ENCODE measurements around the gene RSRC1. TPM values are rescaled to one million over a fixed set of nuclear protein-coding genes. Genes with fewer than 3 reads are reported as not detected.
"Not testable (repeated sequence)": the region's sequence is repeated elsewhere in the genome, so short reads cannot be mapped to it uniquely, and the experiment has no call there.

RSRC1 gene
- total and polyA plus RNA-seq, 4 experiments from 2014 or later: 23.4 to 35.7 (median 33.7) TPM

DNA sequence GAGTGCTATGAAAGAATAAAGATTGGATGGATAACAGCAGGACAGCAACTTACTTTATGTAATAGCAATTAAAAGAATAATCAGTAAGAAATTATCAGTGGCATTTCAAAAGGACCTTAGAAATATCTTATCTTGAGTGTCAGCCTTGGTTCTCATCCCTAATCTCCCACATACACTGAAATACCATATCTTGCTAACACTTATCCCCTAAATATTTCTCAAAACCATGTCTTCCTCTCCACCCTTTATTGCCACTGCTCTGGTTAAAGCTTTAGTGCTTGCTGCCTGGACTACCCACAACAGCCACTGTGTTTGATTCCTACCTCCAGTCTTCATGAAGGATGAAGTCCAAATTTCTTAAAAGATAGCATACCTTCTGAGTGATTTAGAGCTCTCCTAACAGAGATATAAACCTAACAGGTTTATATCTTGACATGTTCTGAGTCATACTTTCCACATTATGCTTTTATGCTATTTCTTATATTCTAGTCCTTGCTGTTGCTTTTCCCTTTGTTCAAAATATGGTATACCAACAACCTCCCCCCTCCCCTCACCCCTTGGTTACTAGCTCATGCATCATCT, 202.8 kb downstream of the RSRC1 start:
- no peak overlapping the region for H3K27ac Mint-ChIP-seq
- POLR2A ChIA-PET (ENCODE audit: partially characterized antibody): no interaction called here
- H3K27me3 ChIP-seq (ENCODE audit: insufficient read depth, low read length): no peaks in the 10 kb centered on the region
- intact Hi-C loops (cut with micrococcal nuclease): loop anchor here (2.0 kb wide), 1 partner anchor 694 kb away; no protein-coding TSS in a partner anchor
- no peaks in the 10 kb centered on the region for H3K36me3 ChIP-seq (ENCODE audit: insufficient read depth, low read length)
- DNase-seq: no peak
- no peak overlapping the region for H3K27ac ChIP-seq (ENCODE audit: low read depth, low read length)
- no peak overlapping the region for H3K4me3 ChIP-seq (ENCODE audit: low read length in 2 of 2)
- CTCF ChIA-PET (ENCODE audit: partially characterized antibody): interaction anchor here (0.6 kb wide), 1 partner anchor 67 kb away, joined by 4 read pairs; no protein-coding TSS in a partner anchor
- no peaks in the 10 kb centered on the region for H3K9me3 Mint-ChIP-seq
- H3K9me3 ChIP-seq (ENCODE audit: control insufficient read depth in 1 of 2, low read length in 2 of 2): no peaks in the 10 kb centered on the region
- no peaks in the 10 kb centered on the region for H3K4me1 Mint-ChIP-seq
- H3K36me3 Mint-ChIP-seq: peaks cover 0 to 4% of the 10 kb centered on the region in 2 donors
- H3K4me3 Mint-ChIP-seq: no peak overlapping the region
- H3K27me3 Mint-ChIP-seq: no peaks in the 10 kb centered on the region
- H3K4me1 ChIP-seq (ENCODE audit: insufficient read depth, low read length): no peaks in the 10 kb centered on the region

DNA sequence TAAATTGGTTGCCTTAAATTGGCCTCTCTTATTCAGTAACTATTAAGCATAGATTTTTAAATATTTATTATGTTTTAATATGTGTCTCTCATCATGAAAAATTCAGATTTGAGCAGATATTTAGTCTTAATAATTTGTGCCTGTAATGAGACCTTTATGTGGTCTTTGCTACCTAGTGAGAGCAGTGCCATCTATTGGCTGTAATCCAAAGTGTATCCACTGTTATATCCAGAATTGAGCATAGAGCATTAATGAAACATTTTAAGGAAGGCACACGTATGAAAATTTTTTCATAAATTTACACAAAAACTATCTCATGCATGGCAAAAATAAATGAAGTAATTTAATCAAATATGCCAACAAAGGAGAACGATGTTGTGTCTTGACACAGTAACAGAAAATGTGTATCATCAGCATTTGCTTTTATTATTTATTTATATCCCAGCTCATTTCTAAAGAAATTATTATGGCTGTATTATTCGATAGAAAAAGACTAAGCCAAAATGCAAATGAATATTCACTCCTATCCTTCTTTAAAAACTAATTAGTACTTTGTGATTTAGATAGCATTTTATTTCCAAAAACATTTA, 203.5 kb downstream of the RSRC1 start:
- POLR2A ChIA-PET (ENCODE audit: partially characterized antibody): no interaction called here
- no peaks in the 10 kb centered on the region for H3K4me1 ChIP-seq (ENCODE audit: insufficient read depth, low read length)
- H3K27me3 ChIP-seq (ENCODE audit: insufficient read depth, low read length): no peaks in the 10 kb centered on the region
- no peak overlapping the region for H3K4me3 ChIP-seq (ENCODE audit: low read length in 2 of 2)
- peak in 1 of 5 donors; percentile 7 for DNase-seq
- no peaks in the 10 kb centered on the region for H3K9me3 ChIP-seq (ENCODE audit: control insufficient read depth in 1 of 2, low read length in 2 of 2)
- no peak overlapping the region for H3K4me3 Mint-ChIP-seq
- no peaks in the 10 kb centered on the region for H3K9me3 Mint-ChIP-seq
- no peaks in the 10 kb centered on the region for H3K4me1 Mint-ChIP-seq
- CTCF ChIA-PET (ENCODE audit: partially characterized antibody): interaction anchor here (0.6 kb wide), 1 partner anchor 66 kb away, joined by 4 read pairs; no protein-coding TSS in a partner anchor
- no peaks in the 10 kb centered on the region for H3K36me3 ChIP-seq (ENCODE audit: insufficient read depth, low read length)
- peaks cover 0 to 8% of the 10 kb centered on the region in 2 donors for H3K36me3 Mint-ChIP-seq
- H3K27ac ChIP-seq (ENCODE audit: low read depth, low read length): no peak overlapping the region
- no peak overlapping the region for H3K27ac Mint-ChIP-seq
- intact Hi-C loops (cut with micrococcal nuclease): loop anchor here (2.0 kb wide), 1 partner anchor 695 kb away; no protein-coding TSS in a partner anchor
- H3K27me3 Mint-ChIP-seq: no peaks in the 10 kb centered on the region

GRCh38 chr3:158314426-158315357, 204.8 kb downstream of the RSRC1 start:
- H3K27me3 Mint-ChIP-seq: no peaks in the 10 kb centered on the region
- DNase-seq: no peak
- no peaks in the 10 kb centered on the region for H3K9me3 Mint-ChIP-seq
- peaks cover 3 to 14% of the 10 kb centered on the region in 2 donors for H3K36me3 Mint-ChIP-seq
- Histone ChIP-seq H3K9me3 (ENCODE audit: control insufficient read depth in 1 of 2, low read length in 2 of 2) (no peaks in the 10 kb centered on the region), H3K36me3 (ENCODE audit: insufficient read depth, low read length) (no peaks in the 10 kb centered on the region), H3K4me1 (ENCODE audit: insufficient read depth, low read length) (no peaks in the 10 kb centered on the region), H3K27ac (ENCODE audit: low read depth, low read length) (no peak overlapping the region), H3K4me3 (ENCODE audit: low read length in 2 of 2) (no peak overlapping the region), H3K27me3 (ENCODE audit: insufficient read depth, low read length) (no peaks in the 10 kb centered on the region)
- POLR2A ChIA-PET (ENCODE audit: partially characterized antibody): no interaction called here
- CTCF ChIA-PET (ENCODE audit: partially characterized antibody): interaction anchor here (1.3 to 1.4 kb wide), 2 partner anchors 48 to 708 kb away, joined by 3 read pairs; no protein-coding TSS in a partner anchor
- H3K27ac Mint-ChIP-seq: no peak overlapping the region
- H3K4me3 Mint-ChIP-seq: no peak overlapping the region
- no peaks in the 10 kb centered on the region for H3K4me1 Mint-ChIP-seq
- intact Hi-C loops (cut with micrococcal nuclease): no loop called here

DNA sequence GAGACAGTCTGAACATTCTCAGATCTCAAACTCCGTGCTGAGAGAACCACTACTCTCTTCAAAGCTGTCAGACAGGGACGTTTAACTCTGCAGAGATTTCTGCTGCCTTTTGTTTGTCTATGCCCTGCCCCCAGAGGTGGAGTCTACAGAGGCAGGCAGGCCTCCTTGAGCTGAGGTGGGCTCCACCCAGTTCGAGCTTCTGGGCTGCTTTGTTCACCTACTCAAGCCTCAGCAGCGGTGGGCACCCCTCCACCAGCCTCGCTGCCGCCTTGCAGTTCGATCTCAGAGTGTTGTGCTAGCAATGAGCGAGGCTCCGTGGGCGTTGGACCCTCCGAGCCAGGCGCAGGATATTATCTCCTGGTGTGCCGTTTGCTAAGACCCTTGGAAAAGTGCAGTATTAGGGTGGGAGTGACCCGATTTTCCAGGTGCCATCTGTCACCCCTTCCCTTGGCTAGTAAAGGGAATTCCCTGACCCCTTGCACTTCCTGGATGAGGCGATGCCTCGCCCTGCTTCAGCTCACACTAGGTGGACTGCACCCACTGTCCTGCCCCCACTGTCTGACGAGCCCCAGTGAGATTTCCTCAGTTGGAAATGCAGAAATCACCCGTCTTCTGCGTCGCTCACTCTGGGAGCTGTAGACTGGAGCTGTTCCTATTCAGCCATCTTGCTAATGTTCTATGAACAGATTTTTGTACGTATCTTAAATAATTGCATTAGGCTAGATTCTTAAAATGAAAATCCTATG, 220.0 kb downstream of the RSRC1 start:
- H3K9me3 ChIP-seq (ENCODE audit: control insufficient read depth in 1 of 2, low read length in 2 of 2); H3K4me1 Mint-ChIP-seq; H3K27me3 ChIP-seq (ENCODE audit: insufficient read depth, low read length); DNase-seq; H3K27me3 Mint-ChIP-seq; intact Hi-C loops (cut with micrococcal nuclease); H3K36me3 ChIP-seq (ENCODE audit: insufficient read depth, low read length); H3K4me1 ChIP-seq (ENCODE audit: insufficient read depth, low read length); H3K27ac ChIP-seq (ENCODE audit: low read depth, low read length); POLR2A ChIA-PET (ENCODE audit: partially characterized antibody); H3K4me3 ChIP-seq (ENCODE audit: low read length in 2 of 2); H3K4me3 Mint-ChIP-seq; CTCF ChIA-PET (ENCODE audit: partially characterized antibody); H3K27ac Mint-ChIP-seq: not testable (repeated sequence)
- peaks cover 7 to 22% of the 10 kb centered on the region in 2 donors for H3K36me3 Mint-ChIP-seq
- H3K9me3 Mint-ChIP-seq: peaks cover 0 to 12% (median 5%) of the 10 kb centered on the region in 8 donors

- no peaks in the 10 kb centered on the region for H3K9me3 ChIP-seq (ENCODE audit: control insufficient read depth in 1 of 2, low read length in 2 of 2)
- no peak overlapping the region for H3K27ac Mint-ChIP-seq
- H3K27me3 ChIP-seq (ENCODE audit: insufficient read depth, low read length): no peaks in the 10 kb centered on the region
- DNase-seq: no peak
- ChIA-PET POLR2A (ENCODE audit: partially characterized antibody) (no interaction called here), CTCF (ENCODE audit: partially characterized antibody) (no interaction called here)
- H3K36me3 ChIP-seq (ENCODE audit: insufficient read depth, low read length): no peaks in the 10 kb centered on the region
- no peaks in the 10 kb centered on the region for H3K27me3 Mint-ChIP-seq
- intact Hi-C loops (cut with micrococcal nuclease): no loop called here
- no peak overlapping the region for H3K4me3 Mint-ChIP-seq
- no peaks in the 10 kb centered on the region for H3K4me1 ChIP-seq (ENCODE audit: insufficient read depth, low read length)
- H3K4me3 ChIP-seq (ENCODE audit: low read length in 2 of 2): no peak overlapping the region
- H3K27ac ChIP-seq (ENCODE audit: low read depth, low read length): no peak overlapping the region
- H3K36me3 Mint-ChIP-seq: peaks cover 15 to 28% of the 10 kb centered on the region in 2 donors
- H3K4me1 Mint-ChIP-seq: peaks cover 0 to 3% (median 3%) of the 10 kb centered on the region in 4 donors
- H3K9me3 Mint-ChIP-seq: peaks cover 0 to 12% (median 4%) of the 10 kb centered on the region in 8 donors
Observed at GRCh38 chr3:158330870-158331269, 221.0 kb downstream of the RSRC1 start.

GRCh38 chr3:158333736-158334135, 223.8 kb downstream of the RSRC1 start:
- CTCF ChIA-PET (ENCODE audit: partially characterized antibody): interaction anchor here (1.0 kb wide), 1 partner anchor 30 kb away, joined by 3 read pairs; no protein-coding TSS in a partner anchor
- DNase-seq: no peak
- H3K27ac ChIP-seq (ENCODE audit: low read depth, low read length): no peak overlapping the region
- H3K4me1 ChIP-seq (ENCODE audit: insufficient read depth, low read length): no peaks in the 10 kb centered on the region
- intact Hi-C loops (cut with micrococcal nuclease): no loop called here
- POLR2A ChIA-PET (ENCODE audit: partially characterized antibody): no interaction called here
- no peaks in the 10 kb centered on the region for H3K9me3 ChIP-seq (ENCODE audit: control insufficient read depth in 1 of 2, low read length in 2 of 2)
- peaks cover 22 to 36% of the 10 kb centered on the region in 2 donors for H3K36me3 Mint-ChIP-seq
- H3K9me3 Mint-ChIP-seq: peaks cover 0 to 4% (median 1%) of the 10 kb centered on the region in 8 donors
- no peaks in the 10 kb centered on the region for H3K27me3 Mint-ChIP-seq
- no peak overlapping the region for H3K27ac Mint-ChIP-seq
- no peaks in the 10 kb centered on the region for H3K36me3 ChIP-seq (ENCODE audit: insufficient read depth, low read length)
- peaks cover 0 to 3% (median 2%) of the 10 kb centered on the region in 4 donors for H3K4me1 Mint-ChIP-seq
- H3K27me3 ChIP-seq (ENCODE audit: insufficient read depth, low read length): no peaks in the 10 kb centered on the region
- H3K4me3 ChIP-seq (ENCODE audit: low read length in 2 of 2): no peak overlapping the region
- H3K4me3 Mint-ChIP-seq: peak overlapping the region in 1 of 8 donors; percentile 19

Measured in CD4-positive, alpha-beta memory T cell (primary cell).